Astrocyte (in vitro differentiated cells and primary cell): ENCODE measurements around the gene ACTR3C. TPM values are rescaled to one million over a fixed set of nuclear protein-coding genes. Genes with fewer than 3 reads are reported as not detected.

Experiments
- DNase-seq: peaks from one replicate; pipeline ENCODE4 v3.0.0-alpha.2; 2010; ENCODE audit warnings: low read depth
- FAIRE-seq: peaks from 2 replicates; lab custom pipeline; 2011; peaks lifted over from hg19 to GRCh38; lab: Jason Lieb, UNC
- H2AFZ ChIP-seq: 2 replicates; pipeline ENCODE4 v1.6.0; 2012; ENCODE audit warnings: low read depth, low read length, inconsistent platforms
- H3K27ac ChIP-seq: 2 replicates; pipeline ENCODE4 v1.5.1; 2011; ENCODE audit warnings: low read depth, low read length, inconsistent platforms
- H3K27me3 ChIP-seq: 2 replicates; pipeline ENCODE4 v1.6.0; 2011; ENCODE audit warnings: low read length, inconsistent platforms; ENCODE audit not compliant: insufficient read depth
- H3K36me3 ChIP-seq: 2 replicates; pipeline ENCODE4 v1.5.1; 2011; ENCODE audit warnings: low read length, inconsistent platforms; ENCODE audit not compliant: insufficient read depth
- H3K4me1 ChIP-seq: 2 replicates; pipeline ENCODE4 v1.5.1; 2011; ENCODE audit warnings: low read length, inconsistent platforms; ENCODE audit not compliant: insufficient read depth
- H3K4me2 ChIP-seq: 2 replicates; pipeline ENCODE4 v1.6.0; 2012; ENCODE audit warnings: low read length, inconsistent platforms
- H3K4me3 ChIP-seq: 2 replicates; pipeline ENCODE4 v1.5.1; 2011; ENCODE audit warnings: low read depth, mild to moderate bottlenecking, low read length, inconsistent platforms; ENCODE audit not compliant: insufficient read depth
- H3K79me2 ChIP-seq: 2 replicates; pipeline ENCODE4 v1.6.0; 2012; ENCODE audit warnings: mild to moderate bottlenecking, low read length, inconsistent platforms; ENCODE audit not compliant: insufficient read depth
- H3K9ac ChIP-seq: 2 replicates; pipeline ENCODE4 v1.6.0; 2012; ENCODE audit warnings: mild to moderate bottlenecking, low read length, inconsistent platforms
- H3K9me3 ChIP-seq: 2 replicates; pipeline ENCODE4 v1.5.1; 2012; ENCODE audit warnings: low read depth, mild to moderate bottlenecking, low read length, inconsistent platforms; ENCODE audit not compliant: insufficient read depth
- H4K20me1 ChIP-seq: 2 replicates; pipeline ENCODE4 v1.6.0; 2012; ENCODE audit warnings: low read length, inconsistent platforms; ENCODE audit not compliant: insufficient read depth
- H3K27ac Mint-ChIP-seq: one replicate; pipeline ENCODE4 v1.8.0; 2021; ENCODE audit warnings: mild to moderate bottlenecking, mixed read lengths; ENCODE audit not compliant: unreplicated experiment
- H3K27me3 Mint-ChIP-seq: one replicate; pipeline ENCODE4 v1.8.0; 2021; ENCODE audit warnings: low read depth, mixed read lengths; ENCODE audit not compliant: unreplicated experiment
- H3K36me3 Mint-ChIP-seq: one replicate; pipeline ENCODE4 v1.8.0; 2021; ENCODE audit warnings: low read depth, mixed read lengths; ENCODE audit not compliant: unreplicated experiment
- H3K4me1 Mint-ChIP-seq: one replicate; pipeline ENCODE4 v1.8.0; 2021; ENCODE audit warnings: low read depth, mixed read lengths; ENCODE audit not compliant: unreplicated experiment
- H3K4me3 Mint-ChIP-seq: one replicate; pipeline ENCODE4 v1.8.0; 2021; ENCODE audit warnings: mild to moderate bottlenecking, moderate library complexity, mixed read lengths; ENCODE audit not compliant: unreplicated experiment
- H3K9me3 Mint-ChIP-seq: one replicate; pipeline ENCODE4 v1.8.0; 2021; ENCODE audit warnings: mild to moderate bottlenecking, mixed read lengths; ENCODE audit not compliant: unreplicated experiment
- EZH2 ChIP-seq: IDR thresholded peaks from 2 replicates; pipeline ENCODE4 v1.6.1; 2012; ENCODE audit warnings: mild to moderate bottlenecking, low read length, inconsistent platforms; ENCODE audit not compliant: insufficient read depth
- total RNA-seq: library from RNA; stranded (reverse); gene quantifications from 2 replicates; pipeline ENCODE4 v1.2.1, GENCODE V29; 2021
- TF ChIP-seq, protein P1 (sequence below): IDR thresholded peaks from 2 replicates; pipeline ENCODE4 v1.5.1; 2011; ENCODE audit warnings: low read depth, mild to moderate bottlenecking, inconsistent platforms, low read length, moderate library complexity; ENCODE audit not compliant: insufficient read depth

Gene ACTR3C
- total RNA-seq, 1 donor from 2014 or later = 0.25 TPM

DNA sequence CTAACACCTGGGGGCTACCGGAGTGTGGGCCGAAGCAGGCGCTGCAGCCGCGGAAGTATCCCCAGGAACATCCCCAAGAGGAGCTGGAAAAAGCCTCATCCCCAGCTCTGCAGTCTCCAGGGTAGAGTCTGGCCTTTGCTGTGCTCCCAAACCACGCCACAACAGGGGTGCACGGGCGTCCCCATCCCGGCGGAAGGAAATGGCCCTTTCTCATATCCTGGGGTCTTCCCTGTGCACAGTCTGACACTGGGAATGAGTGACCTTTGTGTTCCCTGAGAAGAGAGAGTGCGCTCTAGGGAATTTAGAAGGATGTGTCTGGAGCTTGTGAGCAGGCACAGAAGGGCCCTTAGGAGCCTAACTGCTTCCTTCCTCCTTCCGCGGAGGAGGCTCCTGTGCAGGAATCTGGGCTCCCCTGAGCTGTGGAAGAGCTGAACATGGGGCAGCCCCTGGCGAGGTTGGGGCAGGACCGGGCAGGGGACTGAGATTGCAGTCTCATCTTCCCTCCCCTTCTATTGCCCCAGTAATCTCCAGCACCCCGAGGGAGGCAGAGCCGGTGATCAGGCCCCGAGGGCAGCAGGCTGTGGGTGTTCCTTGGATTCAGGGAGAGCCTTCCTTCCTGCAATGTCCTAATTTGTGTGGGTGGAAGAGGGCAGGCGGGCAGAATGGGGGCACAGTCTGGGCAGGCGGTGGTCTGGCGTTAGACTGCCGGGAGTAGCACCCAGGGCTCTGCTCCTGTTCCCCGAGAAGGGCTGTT lies 46.6 kb upstream of the ACTR3C start:
- DNase-seq = no peak
- no peaks in the 10 kb centered on the region for H3K9me3 ChIP-seq
- H2AFZ ChIP-seq = no peak overlapping the region
- H3K36me3 ChIP-seq = peaks cover 6% of the 10 kb centered on the region
- H3K9ac ChIP-seq = peak overlapping the region; percentile 87
- H3K4me3 Mint-ChIP-seq = peak overlapping the region; percentile 97
- peaks cover 42% of the 10 kb centered on the region for H3K79me2 ChIP-seq
- H3K27me3 Mint-ChIP-seq = no peaks in the 10 kb centered on the region
- H3K4me1 ChIP-seq = peaks cover 29% of the 10 kb centered on the region
- H3K4me2 ChIP-seq = peak overlapping the region; percentile 83
- FAIRE-seq = no peak
- H3K27ac ChIP-seq = peak overlapping the region; percentile 68
- H4K20me1 ChIP-seq = peaks cover 18% of the 10 kb centered on the region
- H3K36me3 Mint-ChIP-seq = peaks cover 9% of the 10 kb centered on the region
- no peaks in the 10 kb centered on the region for H3K27me3 ChIP-seq
- peak overlapping the region; percentile 74 for H3K4me3 ChIP-seq
- peaks cover 14% of the 10 kb centered on the region for H3K4me1 Mint-ChIP-seq
- TF ChIP-seq, protein P1, sequence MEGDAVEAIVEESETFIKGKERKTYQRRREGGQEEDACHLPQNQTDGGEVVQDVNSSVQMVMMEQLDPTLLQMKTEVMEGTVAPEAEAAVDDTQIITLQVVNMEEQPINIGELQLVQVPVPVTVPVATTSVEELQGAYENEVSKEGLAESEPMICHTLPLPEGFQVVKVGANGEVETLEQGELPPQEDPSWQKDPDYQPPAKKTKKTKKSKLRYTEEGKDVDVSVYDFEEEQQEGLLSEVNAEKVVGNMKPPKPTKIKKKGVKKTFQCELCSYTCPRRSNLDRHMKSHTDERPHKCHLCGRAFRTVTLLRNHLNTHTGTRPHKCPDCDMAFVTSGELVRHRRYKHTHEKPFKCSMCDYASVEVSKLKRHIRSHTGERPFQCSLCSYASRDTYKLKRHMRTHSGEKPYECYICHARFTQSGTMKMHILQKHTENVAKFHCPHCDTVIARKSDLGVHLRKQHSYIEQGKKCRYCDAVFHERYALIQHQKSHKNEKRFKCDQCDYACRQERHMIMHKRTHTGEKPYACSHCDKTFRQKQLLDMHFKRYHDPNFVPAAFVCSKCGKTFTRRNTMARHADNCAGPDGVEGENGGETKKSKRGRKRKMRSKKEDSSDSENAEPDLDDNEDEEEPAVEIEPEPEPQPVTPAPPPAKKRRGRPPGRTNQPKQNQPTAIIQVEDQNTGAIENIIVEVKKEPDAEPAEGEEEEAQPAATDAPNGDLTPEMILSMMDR = no peak
- no peak for TF ChIP-seq EZH2
- H3K27ac Mint-ChIP-seq = peak overlapping the region; percentile 98
- H3K9me3 Mint-ChIP-seq = no peaks in the 10 kb centered on the region

GRCh38 chr7:150368884-150369747 lies 45.8 kb upstream of the ACTR3C start:
- Mint-ChIP-seq H3K4me3 (peak overlapping the region; percentile 97), H3K27ac (peak overlapping the region; percentile 98), H3K4me1 (peaks cover 11% of the 10 kb centered on the region), H3K9me3 (no peaks in the 10 kb centered on the region), H3K27me3 (no peaks in the 10 kb centered on the region), H3K36me3 (peaks cover 5% of the 10 kb centered on the region)
- H3K4me3 ChIP-seq = peak overlapping the region; percentile 74
- TF ChIP-seq, protein P1 = no peak
- no peak for TF ChIP-seq EZH2
- peaks cover 14% of the 10 kb centered on the region for H4K20me1 ChIP-seq
- H3K4me2 ChIP-seq = peak overlapping the region; percentile 83
- H3K79me2 ChIP-seq = peaks cover 35% of the 10 kb centered on the region
- peaks cover under 1% of the 10 kb centered on the region for H3K36me3 ChIP-seq
- H2AFZ ChIP-seq = peak overlapping the region; percentile 84
- peak overlapping the region; percentile 87 for H3K9ac ChIP-seq
- no peak for FAIRE-seq
- DNase-seq = peak; percentile 69
- peak overlapping the region; percentile 68 for H3K27ac ChIP-seq
- no peaks in the 10 kb centered on the region for H3K27me3 ChIP-seq
- H3K4me1 ChIP-seq = peaks cover 29% of the 10 kb centered on the region
- H3K9me3 ChIP-seq = no peaks in the 10 kb centered on the region
